Gastrocnemius medialis (tissue), 4 donors: ENCODE measurements around the gene FOCAD.

ENCODE experiments used
- CTCF ChIP-seq, 5 experiments: fragments of 450-650 bp in 3 of 5; fragments of 200-600 bp in 2 of 5; sonication (generic) in 2 of 5; IDR thresholded peaks in 4 of 5; conservative IDR thresholded peaks in 1 of 5; 1 replicate in 4 of 5; 2 replicates in 1 of 5; pipeline ENCODE4 v1.5.1; 2016 to 2019; ENCODE audit warnings: antibody characterized with exemption in 5 of 5, mild to moderate bottlenecking in 3 of 5, moderate library complexity in 3 of 5
- POLR2A ChIP-seq, 2 donors: fragments of 450-650 bp; IDR thresholded peaks; one replicate each; pipeline ENCODE4 v1.6.1; 2017; ENCODE audit warnings: antibody characterized with exemption in 2 of 2, mild to moderate bottlenecking in 2 of 2, moderate library complexity in 2 of 2

DNA sequence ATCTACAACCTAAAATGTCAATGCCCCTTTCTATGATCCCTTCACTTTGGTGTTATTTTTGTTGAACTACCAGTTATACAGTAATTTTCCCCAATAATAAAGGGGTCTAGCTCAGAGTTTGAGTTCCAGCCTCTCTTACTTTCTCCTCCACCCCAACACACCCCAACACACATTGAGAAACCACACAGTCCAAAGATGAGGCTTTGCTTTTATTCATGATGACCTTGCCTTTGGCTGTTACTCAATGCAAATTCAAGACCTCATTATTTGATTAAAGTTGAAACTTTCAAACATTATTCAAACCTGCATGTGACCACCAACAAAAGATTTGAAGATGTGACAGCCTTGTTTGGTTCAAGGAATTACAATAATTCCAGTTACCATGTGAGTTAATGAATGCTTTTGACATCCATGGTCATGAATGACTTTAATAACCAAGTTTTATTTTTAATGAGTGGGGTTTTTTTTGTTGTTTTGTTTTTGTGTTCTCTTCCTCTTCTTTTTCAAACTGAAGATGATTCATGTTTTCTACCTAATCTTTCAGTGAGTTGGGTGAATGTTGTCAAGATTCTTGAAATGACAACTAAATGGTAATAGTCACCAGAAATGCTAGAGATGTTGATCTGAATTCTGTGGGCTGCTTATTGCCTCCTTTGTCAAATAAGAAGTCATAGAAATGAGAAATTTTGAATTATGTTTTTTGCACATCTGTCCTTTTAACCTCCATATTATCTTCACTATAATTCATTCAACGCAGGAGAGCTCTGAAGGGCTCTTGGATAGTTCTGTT, 241.4 kb downstream of the FOCAD start:
- TF ChIP-seq POLR2A (IDR thresholded peaks at IDR 0.05) (no peak), CTCF (IDR thresholded peaks at IDR 0.05 in 4 of 5, conservative IDR thresholded peaks at IDR 0.05 in 1 of 5) (no peak)
